NOMO-1 treated with dmso at 0.1 percent for 144 hours (cell line): ENCODE data around the gene CDC37L1.

ENCODE experiments used
- DNase-seq: peaks from one replicate; lab custom pipeline; 2025; ENCODE audit not compliant: unreplicated experiment; lab: John Stamatoyannopoulos, UW

CDC37L1 gene

GRCh38 chr9:4713849-4714248, 34.5 kb downstream of the CDC37L1 start:
- DNase-seq = no peak

- DNase-seq = no peak
Measured at GRCh38 chr9:4714266-4715016, 35.1 kb downstream of the CDC37L1 start.

- DNase-seq = no peak
Measured at GRCh38 chr9:4716163-4716562, 36.8 kb downstream of the CDC37L1 start.

GRCh38 chr9:4717815-4718214, 38.4 kb downstream of the CDC37L1 start:
- no peak for DNase-seq

GRCh38 chr9:4718911-4719310, 39.5 kb downstream of the CDC37L1 start:
- DNase-seq = no peak

GRCh38 chr9:4721736-4722135, 42.4 kb downstream of the CDC37L1 start:
- no peak for DNase-seq

- no peak for DNase-seq
Measured at GRCh38 chr9:4725706-4726442, 46.5 kb downstream of the CDC37L1 start.

GRCh38 chr9:4727593-4727992, 48.2 kb downstream of the CDC37L1 start:
- no peak for DNase-seq

- DNase-seq = no peak
Measured at GRCh38 chr9:4732890-4733289, 53.5 kb downstream of the CDC37L1 start.

GRCh38 chr9:4734150-4734549, 54.8 kb downstream of the CDC37L1 start:
- DNase-seq = no peak

- no peak for DNase-seq
Measured at GRCh38 chr9:4738866-4739586, 59.7 kb downstream of the CDC37L1 start.

GRCh38 chr9:4739587-4740387, 60.4 kb downstream of the CDC37L1 start:
- DNase-seq = no peak

GRCh38 chr9:4740388-4740637, 60.9 kb downstream of the CDC37L1 start:
- DNase-seq = no peak

GRCh38 chr9:4740638-4741364, 61.4 kb downstream of the CDC37L1 start, which contains the start of gene AK3:
AK3 (minus strand) TSS chr9:4741202; CDS start chr9:4741087, 115 bp downstream.
- DNase-seq = peak; percentile 57

- no peak for DNase-seq
Measured at GRCh38 chr9:4741365-4742089, 62.2 kb downstream of the CDC37L1 start.

- no peak for DNase-seq
Measured at GRCh38 chr9:4742246-4742645, 62.9 kb downstream of the CDC37L1 start.

- DNase-seq = no peak
Measured at GRCh38 chr9:4743131-4743875, 63.9 kb downstream of the CDC37L1 start.

GRCh38 chr9:4746278-4747030, 67.1 kb downstream of the CDC37L1 start:
- no peak for DNase-seq
